ENCODE results near the gene ADAM33. TPM values are rescaled to one million over a fixed set of nuclear protein-coding genes. Genes with fewer than 3 reads are reported as not detected.

ADAM33 gene
- polyA plus RNA-seq, 4 donors, result 0.22 to 10.9 (median 3.9) TPM

GRCh38 chr20:3653921-3654320 lies 27.9 kb downstream of the ADAM33 start:
- H3K36me3 ChIP-seq (ENCODE audit: control insufficient read depth in 3 of 3, insufficient read depth in 2 of 3, low read depth in 1 of 3, low read length in 3 of 3), result peaks cover 0 to 26% (median 8%) of the 10 kb centered on the region in 3 donors
- H3K4me1 ChIP-seq (ENCODE audit: control insufficient read depth in 3 of 3, insufficient read depth in 2 of 3, low read depth in 1 of 3, low read length in 2 of 3), result no peaks in the 10 kb centered on the region
- FAIRE-seq (no peak), DNase-seq (no peak)
- H3K9me3 ChIP-seq (ENCODE audit: control insufficient read depth in 2 of 2, insufficient read depth in 1 of 2, low read depth in 1 of 2, low read length in 1 of 2), result no peaks in the 10 kb centered on the region
- WGBS, 3 donors, result 57 to 79% (median 58%) methylated on average over 2 of the region's 2 CpGs
- peaks cover 0 to 8% (median 0%) of the 10 kb centered on the region in 3 donors for H3K27me3 ChIP-seq (ENCODE audit: control insufficient read depth in 3 of 3, insufficient read depth in 3 of 3, low read length in 3 of 3)
- no peak overlapping the region for H3K27ac ChIP-seq (ENCODE audit: low read depth in 1 of 3, low read length in 2 of 3)
- no peak overlapping the region for H3K4me3 ChIP-seq (ENCODE audit: low read depth in 1 of 3, low read length in 3 of 3)

GRCh38 chr20:3652676-3653596 lies 28.9 kb downstream of the ADAM33 start:
- Histone ChIP-seq H3K4me1 (ENCODE audit: control insufficient read depth in 3 of 3, insufficient read depth in 2 of 3, low read depth in 1 of 3, low read length in 2 of 3) (no peaks in the 10 kb centered on the region), H3K4me3 (ENCODE audit: low read depth in 1 of 3, low read length in 3 of 3) (no peak overlapping the region), H3K36me3 (ENCODE audit: control insufficient read depth in 3 of 3, insufficient read depth in 2 of 3, low read depth in 1 of 3, low read length in 3 of 3) (peaks cover 0 to 35% (median 13%) of the 10 kb centered on the region in 3 donors), H3K27ac (ENCODE audit: low read depth in 1 of 3, low read length in 2 of 3) (no peak overlapping the region), H3K27me3 (ENCODE audit: control insufficient read depth in 3 of 3, insufficient read depth in 3 of 3, low read length in 3 of 3) (no peaks in the 10 kb centered on the region), H3K9me3 (ENCODE audit: control insufficient read depth in 2 of 2, insufficient read depth in 1 of 2, low read depth in 1 of 2, low read length in 1 of 2) (no peaks in the 10 kb centered on the region)
- 79 to 83% (median 82%) methylated on average over 10 of the region's 10 CpGs for WGBS, 3 donors
- FAIRE-seq, result no peak
- DNase-seq, result no peak

- no peaks in the 10 kb centered on the region for H3K9me3 ChIP-seq (ENCODE audit: control insufficient read depth in 2 of 2, insufficient read depth in 1 of 2, low read depth in 1 of 2, low read length in 1 of 2)
- FAIRE-seq (no peak), DNase-seq (peak in 1 of 2 donors; percentile 18)
- no peak overlapping the region for H3K27ac ChIP-seq (ENCODE audit: low read depth in 1 of 3, low read length in 2 of 3)
- H3K4me3 ChIP-seq (ENCODE audit: low read depth in 1 of 3, low read length in 3 of 3), result no peak overlapping the region
- H3K36me3 ChIP-seq (ENCODE audit: control insufficient read depth in 3 of 3, insufficient read depth in 2 of 3, low read depth in 1 of 3, low read length in 3 of 3), result peaks cover 2 to 38% (median 13%) of the 10 kb centered on the region in 3 donors
- H3K27me3 ChIP-seq (ENCODE audit: control insufficient read depth in 3 of 3, insufficient read depth in 3 of 3, low read length in 3 of 3), result no peaks in the 10 kb centered on the region
- H3K4me1 ChIP-seq (ENCODE audit: control insufficient read depth in 3 of 3, insufficient read depth in 2 of 3, low read depth in 1 of 3, low read length in 2 of 3), result no peaks in the 10 kb centered on the region
- WGBS, 3 donors, result 45 to 73% (median 54%) methylated on average over 9 of the region's 9 CpGs
Measured at GRCh38 chr20:3652221-3652620, 29.6 kb downstream of the ADAM33 start.

GRCh38 chr20:3651204-3651962 lies 30.4 kb downstream of the ADAM33 start:
- 73 to 89% (median 73%) methylated on average over 9 of the region's 9 CpGs for WGBS, 3 donors
- Histone ChIP-seq H3K27ac (ENCODE audit: low read depth in 1 of 3, low read length in 2 of 3) (no peak overlapping the region), H3K4me1 (ENCODE audit: control insufficient read depth in 3 of 3, insufficient read depth in 2 of 3, low read depth in 1 of 3, low read length in 2 of 3) (no peaks in the 10 kb centered on the region), H3K27me3 (ENCODE audit: control insufficient read depth in 3 of 3, insufficient read depth in 3 of 3, low read length in 3 of 3) (no peaks in the 10 kb centered on the region), H3K4me3 (ENCODE audit: low read depth in 1 of 3, low read length in 3 of 3) (no peak overlapping the region), H3K9me3 (ENCODE audit: control insufficient read depth in 2 of 2, insufficient read depth in 1 of 2, low read depth in 1 of 2, low read length in 1 of 2) (no peaks in the 10 kb centered on the region), H3K36me3 (ENCODE audit: control insufficient read depth in 3 of 3, insufficient read depth in 2 of 3, low read depth in 1 of 3, low read length in 3 of 3) (peaks cover 2 to 44% (median 15%) of the 10 kb centered on the region in 3 donors)
- no peak for DNase-seq
- FAIRE-seq, result no peak

- H3K27me3 ChIP-seq (ENCODE audit: control insufficient read depth in 3 of 3, insufficient read depth in 3 of 3, low read length in 3 of 3), result no peaks in the 10 kb centered on the region
- DNase-seq (no peak), FAIRE-seq (no peak)
- no peaks in the 10 kb centered on the region for H3K4me1 ChIP-seq (ENCODE audit: control insufficient read depth in 3 of 3, insufficient read depth in 2 of 3, low read depth in 1 of 3, low read length in 2 of 3)
- no peaks in the 10 kb centered on the region for H3K9me3 ChIP-seq (ENCODE audit: control insufficient read depth in 2 of 2, insufficient read depth in 1 of 2, low read depth in 1 of 2, low read length in 1 of 2)
- no peak overlapping the region for H3K4me3 ChIP-seq (ENCODE audit: low read depth in 1 of 3, low read length in 3 of 3)
- no peak overlapping the region for H3K27ac ChIP-seq (ENCODE audit: low read depth in 1 of 3, low read length in 2 of 3)
- 83 to 96% (median 94%) methylated on average over 9 of the region's 9 CpGs for WGBS, 3 donors
- peaks cover 6 to 66% (median 22%) of the 10 kb centered on the region in 3 donors for H3K36me3 ChIP-seq (ENCODE audit: control insufficient read depth in 3 of 3, insufficient read depth in 2 of 3, low read depth in 1 of 3, low read length in 3 of 3)
Measured at GRCh38 chr20:3648951-3649350, 32.9 kb downstream of the ADAM33 start.

GRCh38 chr20:3647473-3647872 lies 34.3 kb downstream of the ADAM33 start:
- Histone ChIP-seq H3K27me3 (ENCODE audit: control insufficient read depth in 3 of 3, insufficient read depth in 3 of 3, low read length in 3 of 3) (no peaks in the 10 kb centered on the region), H3K27ac (ENCODE audit: low read depth in 1 of 3, low read length in 2 of 3) (no peak overlapping the region), H3K36me3 (ENCODE audit: control insufficient read depth in 3 of 3, insufficient read depth in 2 of 3, low read depth in 1 of 3, low read length in 3 of 3) (peaks cover 8 to 72% (median 26%) of the 10 kb centered on the region in 3 donors), H3K4me3 (ENCODE audit: low read depth in 1 of 3, low read length in 3 of 3) (no peak overlapping the region), H3K9me3 (ENCODE audit: control insufficient read depth in 2 of 2, insufficient read depth in 1 of 2, low read depth in 1 of 2, low read length in 1 of 2) (no peaks in the 10 kb centered on the region), H3K4me1 (ENCODE audit: control insufficient read depth in 3 of 3, insufficient read depth in 2 of 3, low read depth in 1 of 3, low read length in 2 of 3) (no peaks in the 10 kb centered on the region)
- no peak for DNase-seq
- no peak for FAIRE-seq

GRCh38 chr20:3646651-3647050 lies 35.2 kb downstream of the ADAM33 start:
- WGBS, 3 donors, result 90 to 94% (median 92%) methylated on average over 13 of the region's 13 CpGs
- no peak for DNase-seq
- H3K4me3 ChIP-seq (ENCODE audit: low read depth in 1 of 3, low read length in 3 of 3), result no peak overlapping the region
- H3K9me3 ChIP-seq (ENCODE audit: control insufficient read depth in 2 of 2, insufficient read depth in 1 of 2, low read depth in 1 of 2, low read length in 1 of 2), result no peaks in the 10 kb centered on the region
- no peaks in the 10 kb centered on the region for H3K4me1 ChIP-seq (ENCODE audit: control insufficient read depth in 3 of 3, insufficient read depth in 2 of 3, low read depth in 1 of 3, low read length in 2 of 3)
- FAIRE-seq, result no peak
- no peak overlapping the region for H3K27ac ChIP-seq (ENCODE audit: low read depth in 1 of 3, low read length in 2 of 3)
- H3K36me3 ChIP-seq (ENCODE audit: control insufficient read depth in 3 of 3, insufficient read depth in 2 of 3, low read depth in 1 of 3, low read length in 3 of 3), result peaks cover 9 to 65% (median 31%) of the 10 kb centered on the region in 3 donors
- H3K27me3 ChIP-seq (ENCODE audit: control insufficient read depth in 3 of 3, insufficient read depth in 3 of 3, low read length in 3 of 3), result no peaks in the 10 kb centered on the region

GRCh38 chr20:3646067-3646440 lies 35.8 kb downstream of the ADAM33 start:
- DNase-seq (no peak), FAIRE-seq (no peak)
- Histone ChIP-seq H3K9me3 (ENCODE audit: control insufficient read depth in 2 of 2, insufficient read depth in 1 of 2, low read depth in 1 of 2, low read length in 1 of 2) (no peaks in the 10 kb centered on the region), H3K27ac (ENCODE audit: low read depth in 1 of 3, low read length in 2 of 3) (no peak overlapping the region), H3K36me3 (ENCODE audit: control insufficient read depth in 3 of 3, insufficient read depth in 2 of 3, low read depth in 1 of 3, low read length in 3 of 3) (peaks cover 9 to 59% (median 31%) of the 10 kb centered on the region in 3 donors), H3K27me3 (ENCODE audit: control insufficient read depth in 3 of 3, insufficient read depth in 3 of 3, low read length in 3 of 3) (no peaks in the 10 kb centered on the region), H3K4me1 (ENCODE audit: control insufficient read depth in 3 of 3, insufficient read depth in 2 of 3, low read depth in 1 of 3, low read length in 2 of 3) (no peaks in the 10 kb centered on the region), H3K4me3 (ENCODE audit: low read depth in 1 of 3, low read length in 3 of 3) (no peak overlapping the region)
- WGBS, 3 donors, result 67 to 93% (median 92%) methylated on average over 5 of the region's 5 CpGs

All from small intestine (tissue), 7 donors.